Stimulated activated CD4-positive, alpha-beta T cell treated with anti-CD3 and anti-CD28 coated beads, Interleukin-4, amount 100 ng/mL, for 4 hours (primary cell): ENCODE data around the gene ZBTB11.
"Not testable (repeated sequence)": the region's sequence is repeated elsewhere in the genome, so short reads cannot be mapped to it uniquely, and the experiment has no call there.

Experiments
- DNase-seq, 2 experiments: peaks; one replicate each; pipeline ENCODE4 v3.0.0-alpha.2; 2020

ZBTB11 gene

GRCh38 chr3:101641397-101642115 is 35.4 kb downstream of the ZBTB11 start:
- DNase-seq: not testable (repeated sequence)

- no peak for DNase-seq
These were observed 36.7 kb downstream of the ZBTB11 start for GRCh38 chr3:101640256-101640655.

GRCh38 chr3:101639280-101639963 is 37.5 kb downstream of the ZBTB11 start:
- DNase-seq: no peak

GRCh38 chr3:101638261-101638745 is 38.6 kb downstream of the ZBTB11 start:
- DNase-seq: no peak

GRCh38 chr3:101637451-101637850 is 39.5 kb downstream of the ZBTB11 start:
- no peak for DNase-seq

- peak; percentile 50 to 57 for DNase-seq
These were observed 40.8 kb downstream of the ZBTB11 start for GRCh38 chr3:101635954-101636798.

- no peak for DNase-seq
These were observed 41.6 kb downstream of the ZBTB11 start for GRCh38 chr3:101635345-101635744.

- no peak for DNase-seq
These were observed 42.2 kb downstream of the ZBTB11 start for GRCh38 chr3:101634591-101635196.

GRCh38 chr3:101633186-101633585 is 43.7 kb downstream of the ZBTB11 start:
- DNase-seq: no peak

GRCh38 chr3:101632586-101632985 is 44.3 kb downstream of the ZBTB11 start:
- no peak for DNase-seq

- DNase-seq: not testable (repeated sequence)
These were observed 45.0 kb downstream of the ZBTB11 start for GRCh38 chr3:101631959-101632358.

- DNase-seq: no peak
These were observed 45.7 kb downstream of the ZBTB11 start for GRCh38 chr3:101631098-101631796.

- DNase-seq: no peak
These were observed 47.7 kb downstream of the ZBTB11 start for GRCh38 chr3:101629219-101629618.

- no peak for DNase-seq
These were observed 51.1 kb downstream of the ZBTB11 start for GRCh38 chr3:101625879-101626278.

GRCh38 chr3:101624857-101625256 is 52.1 kb downstream of the ZBTB11 start:
- DNase-seq: no peak

- no peak for DNase-seq
These were observed 53.3 kb downstream of the ZBTB11 start for GRCh38 chr3:101623656-101624055.

- no peak for DNase-seq
These were observed 57.2 kb downstream of the ZBTB11 start for GRCh38 chr3:101619734-101620133.

- DNase-seq: no peak
These were observed 58.2 kb downstream of the ZBTB11 start for GRCh38 chr3:101618726-101619125.

- no peak for DNase-seq
These were observed 59.5 kb downstream of the ZBTB11 start for GRCh38 chr3:101617478-101617877.

- no peak for DNase-seq
These were observed 61.4 kb downstream of the ZBTB11 start for GRCh38 chr3:101615525-101615924.

- not testable (repeated sequence) for DNase-seq
These were observed 63.9 kb downstream of the ZBTB11 start for GRCh38 chr3:101613014-101613413.

GRCh38 chr3:101611023-101611422 is 65.9 kb downstream of the ZBTB11 start:
- no peak for DNase-seq
